OCI-LY7 (cell line): Measurements from ENCODE around the gene ZNF202. TPM values are rescaled to one million over a fixed set of nuclear protein-coding genes. Genes with fewer than 3 reads are reported as not detected.

Source experiments
- BruUV-seq: library from RNA; stranded (reverse); fragments of 400-500 nt; replicated peaks from 2 replicates; lab custom pipeline; 2021; lab: Mats Ljungman, UMichigan
- CTCF ChIA-PET: fragments of 300-600 bp; sonication (Branson Sonifier 250); formaldehyde crosslinking; loops from one replicate; lab custom pipeline; 2022; ENCODE audit warnings: antibody characterized with exemption; ENCODE audit not compliant: unreplicated experiment; lab: Charles Lee
- POLR2A ChIA-PET: fragments of 300-600 bp; sonication (Branson Sonifier 250); formaldehyde crosslinking; loops from one replicate; lab custom pipeline; 2022; ENCODE audit warnings: antibody characterized with exemption; lab: Charles Lee
- DNase-seq: peaks from one replicate; pipeline ENCODE4 v3.0.0-alpha.2; 2015; ENCODE audit warnings: low spot score
- H2AFZ ChIP-seq: fragments of 200-600 bp; sonication (generic), shearing (Covaris generic); 2 replicates; pipeline ENCODE4 v1.6.1; 2014; ENCODE audit warnings: mild to moderate bottlenecking, antibody characterized with exemption, low read length, moderate library complexity
- H3K27ac ChIP-seq: fragments of 200-600 bp; sonication (generic); 2 replicates; pipeline ENCODE4 v1.5.1; 2014; ENCODE audit warnings: mixed run types, low read depth, mild to moderate bottlenecking, moderate library complexity, low read length, inconsistent platforms; ENCODE audit not compliant: poor library complexity, severe bottlenecking
- H3K36me3 ChIP-seq: fragments of 200-600 bp; sonication (generic); 2 replicates; pipeline ENCODE4 v1.6.1; 2014; ENCODE audit warnings: mild to moderate bottlenecking, antibody characterized with exemption, low read length, moderate library complexity, mixed read lengths; ENCODE audit not compliant: insufficient read depth
- H3K4me1 ChIP-seq: fragments of 200-600 bp; sonication (generic); 2 replicates; pipeline ENCODE4 v1.5.1; 2014; ENCODE audit warnings: mild to moderate bottlenecking, low read length; ENCODE audit not compliant: insufficient read depth, poor library complexity, severe bottlenecking
- H3K4me2 ChIP-seq: fragments of 200-600 bp; sonication (generic); 2 replicates; pipeline ENCODE4 v1.6.1; 2014; ENCODE audit warnings: mild to moderate bottlenecking, low read length
- H3K4me3 ChIP-seq: fragments of 200-600 bp; sonication (generic); 2 replicates; pipeline ENCODE4 v1.5.1; 2014; ENCODE audit warnings: mild to moderate bottlenecking, low read depth, low read length; ENCODE audit not compliant: poor library complexity, severe bottlenecking
- H3K79me2 ChIP-seq: fragments of 200-600 bp; sonication (generic); 2 replicates; pipeline ENCODE4 v1.6.1; 2016; ENCODE audit warnings: low read depth, mild to moderate bottlenecking, low read length, moderate library complexity, mixed read lengths; ENCODE audit not compliant: insufficient read depth
- H3K9me2 ChIP-seq: fragments of 200-600 bp; sonication (generic); 2 replicates; pipeline ENCODE4 v1.6.1; 2016; ENCODE audit warnings: mild to moderate bottlenecking, low read length, mixed read lengths; ENCODE audit not compliant: insufficient read depth
- H3K9me3 ChIP-seq: fragments of 200-600 bp; sonication (generic); 2 replicates; pipeline ENCODE4 v1.6.1; 2014; ENCODE audit warnings: mild to moderate bottlenecking, mixed run types, low read length, mixed read lengths
- H4K20me1 ChIP-seq: fragments of 200-600 bp; sonication (generic); 2 replicates; pipeline ENCODE4 v1.6.1; 2014; ENCODE audit warnings: mild to moderate bottlenecking, antibody characterized with exemption, low read length, moderate library complexity, mixed read lengths; ENCODE audit not compliant: insufficient read depth
- CTCF ChIP-seq: fragments of 200-600 bp; sonication (generic); conservative IDR thresholded peaks from 2 replicates; pipeline ENCODE4 v1.5.1; 2014; ENCODE audit warnings: mild to moderate bottlenecking, antibody characterized with exemption, low read length, moderate library complexity, mixed read lengths
- EZH2phosphoT487 ChIP-seq: fragments of 200-600 bp; sonication (generic); IDR thresholded peaks from 2 replicates; pipeline ENCODE4 v1.6.1; 2018; ENCODE audit warnings: low read depth, borderline replicate concordance, mild to moderate bottlenecking, mixed run types, antibody characterized with exemption, low read length, moderate library complexity, mixed read lengths
- intact Hi-C: fragments of 100-400 bp; cut with micrococcal nuclease; formaldehyde crosslinking; loops from one replicate; pipeline ENCODE4 v1.10.0; 2022; ENCODE audit not compliant: unreplicated experiment
- total RNA-seq, 2 experiments: library from RNA; depleted of rRNA in 1 of 2; stranded (reverse); fragments of >200 nt in 1 of 2; shearing (Covaris generic) in 1 of 2; gene quantifications; 2 replicates each; pipeline ENCODE4 v1.2.3, GENCODE V29; 2014 to 2022

Gene ZNF202
- total RNA-seq, 2 experiments from 2014 or later = 15.5 to 19.6 TPM

GRCh38 chr11:123694551-123694950 lies 46.9 kb downstream of the ZNF202 start:
- Histone ChIP-seq H3K9me2 (no peaks in the 10 kb centered on the region), H3K4me3 (no peak overlapping the region), H3K4me2 (no peak overlapping the region), H4K20me1 (no peaks in the 10 kb centered on the region), H3K36me3 (no peaks in the 10 kb centered on the region), H3K4me1 (no peaks in the 10 kb centered on the region), H3K9me3 (no peaks in the 10 kb centered on the region), H2AFZ (no peak overlapping the region), H3K27ac (no peak overlapping the region), H3K79me2 (no peaks in the 10 kb centered on the region)
- DNase-seq = no peak
- intact Hi-C loops = no loop called here
- no TSS peak for BruUV-seq
- ChIA-PET CTCF (no interaction called here), POLR2A (interaction anchor here (1.1 kb wide), 1 partner anchor 8 kb away, joined by 3 read pairs; no protein-coding TSS in a partner anchor)
- TF ChIP-seq CTCF = no peak
- no peak for TF ChIP-seq EZH2phosphoT487

GRCh38 chr11:123692961-123693360 lies 48.5 kb downstream of the ZNF202 start:
- CTCF ChIA-PET = no interaction called here

More at GRCh38 chr11:123692961-123693360, 48.5 kb downstream of the ZNF202 start:
- H3K27ac ChIP-seq = no peak overlapping the region
- BruUV-seq = no TSS peak
- no peak overlapping the region for H3K4me2 ChIP-seq
- DNase-seq = no peak
- no peaks in the 10 kb centered on the region for H3K36me3 ChIP-seq
- TF ChIP-seq CTCF = no peak
- no peak for TF ChIP-seq EZH2phosphoT487
- no peak overlapping the region for H2AFZ ChIP-seq
- no peaks in the 10 kb centered on the region for H3K9me2 ChIP-seq
- no peaks in the 10 kb centered on the region for H3K79me2 ChIP-seq
- POLR2A ChIA-PET = interaction anchor here (0.7 to 1.3 kb wide), 2 partner anchors 14 to 666 kb away, joined by 3 read pairs; no protein-coding TSS in a partner anchor
- H3K4me1 ChIP-seq = no peaks in the 10 kb centered on the region
- intact Hi-C loops = no loop called here
- H3K9me3 ChIP-seq = no peaks in the 10 kb centered on the region
- no peak overlapping the region for H3K4me3 ChIP-seq
- H4K20me1 ChIP-seq = no peaks in the 10 kb centered on the region
